ENCODE data around the gene DHRS13. TPM values are rescaled to one million over a fixed set of nuclear protein-coding genes. Genes with fewer than 3 reads are reported as not detected.

Gene DHRS13
- total RNA-seq, 1 donor from 2014 or later, result 32.6 TPM

- TF ChIP-seq CTCF (conservative IDR thresholded peaks at IDR 0.05), result no peak
- H3K9me3 Mint-ChIP-seq, result no peaks in the 10 kb centered on the region
- H3K27me3 Mint-ChIP-seq (ENCODE audit: low read depth), result no peaks in the 10 kb centered on the region
- H3K4me3 Mint-ChIP-seq, result no peak overlapping the region
- DNase-seq (ENCODE audit: low read depth, low spot score), result no peak
- H3K27ac Mint-ChIP-seq (ENCODE audit: unreplicated experiment), result peak overlapping the region; percentile 62
- H3K4me1 Mint-ChIP-seq, result peaks cover 9% of the 10 kb centered on the region
- H3K36me3 Mint-ChIP-seq (ENCODE audit: low read depth), result peaks cover 5% of the 10 kb centered on the region
Measured at GRCh38 chr17:28882154-28882895, 20.6 kb downstream of the DHRS13 start.

- TF ChIP-seq CTCF (conservative IDR thresholded peaks at IDR 0.05), result no peak
- Mint-ChIP-seq H3K27me3 (ENCODE audit: low read depth) (no peaks in the 10 kb centered on the region), H3K4me3 (no peak overlapping the region), H3K4me1 (peaks cover 4% of the 10 kb centered on the region), H3K27ac (ENCODE audit: unreplicated experiment) (no peak overlapping the region), H3K9me3 (no peaks in the 10 kb centered on the region), H3K36me3 (ENCODE audit: low read depth) (peaks cover 5% of the 10 kb centered on the region)
- no peak for DNase-seq (ENCODE audit: low read depth, low spot score)
Measured at GRCh38 chr17:28881533-28882056, 21.3 kb downstream of the DHRS13 start.

GRCh38 chr17:28880572-28880945 lies 22.3 kb downstream of the DHRS13 start:
- no peak for TF ChIP-seq CTCF (conservative IDR thresholded peaks at IDR 0.05)
- peaks cover 5% of the 10 kb centered on the region for H3K36me3 Mint-ChIP-seq (ENCODE audit: low read depth)
- H3K27me3 Mint-ChIP-seq (ENCODE audit: low read depth), result no peaks in the 10 kb centered on the region
- no peak overlapping the region for H3K27ac Mint-ChIP-seq (ENCODE audit: unreplicated experiment)
- no peak overlapping the region for H3K4me3 Mint-ChIP-seq
- DNase-seq (ENCODE audit: low read depth, low spot score), result no peak
- H3K9me3 Mint-ChIP-seq, result no peaks in the 10 kb centered on the region
- no peaks in the 10 kb centered on the region for H3K4me1 Mint-ChIP-seq

GRCh38 chr17:28879886-28880571 lies 22.9 kb downstream of the DHRS13 start:
- Mint-ChIP-seq H3K4me1 (no peaks in the 10 kb centered on the region), H3K27me3 (ENCODE audit: low read depth) (no peaks in the 10 kb centered on the region), H3K36me3 (ENCODE audit: low read depth) (peaks cover 5% of the 10 kb centered on the region), H3K27ac (ENCODE audit: unreplicated experiment) (peak overlapping the region; percentile 4), H3K9me3 (no peaks in the 10 kb centered on the region), H3K4me3 (no peak overlapping the region)
- DNase-seq (ENCODE audit: low read depth, low spot score), result no peak
- TF ChIP-seq CTCF (conservative IDR thresholded peaks at IDR 0.05), result no peak

GRCh38 chr17:28878981-28879380 lies 23.9 kb downstream of the DHRS13 start:
- DNase-seq (ENCODE audit: low read depth, low spot score), result no peak
- H3K27ac Mint-ChIP-seq (ENCODE audit: unreplicated experiment), result no peak overlapping the region
- H3K36me3 Mint-ChIP-seq (ENCODE audit: low read depth), result peaks cover 5% of the 10 kb centered on the region
- no peaks in the 10 kb centered on the region for H3K27me3 Mint-ChIP-seq (ENCODE audit: low read depth)
- H3K4me1 Mint-ChIP-seq, result no peaks in the 10 kb centered on the region
- peak; percentile 57 for TF ChIP-seq CTCF (conservative IDR thresholded peaks at IDR 0.05)
- no peaks in the 10 kb centered on the region for H3K9me3 Mint-ChIP-seq
- no peak overlapping the region for H3K4me3 Mint-ChIP-seq

Data from neural crest cell (in vitro differentiated cells).